Activated CD4-positive, alpha-beta T cell treated with anti-CD3 and anti-CD28 coated beads, Interleukin-2, amount 50 U/mL, for 4 hours (primary cell): ENCODE data around the gene ICE2.

ENCODE experiments used
- DNase-seq, 2 experiments: peaks; one replicate each; pipeline ENCODE4 v3.0.0-alpha.2; 2020

Gene ICE2

DNA sequence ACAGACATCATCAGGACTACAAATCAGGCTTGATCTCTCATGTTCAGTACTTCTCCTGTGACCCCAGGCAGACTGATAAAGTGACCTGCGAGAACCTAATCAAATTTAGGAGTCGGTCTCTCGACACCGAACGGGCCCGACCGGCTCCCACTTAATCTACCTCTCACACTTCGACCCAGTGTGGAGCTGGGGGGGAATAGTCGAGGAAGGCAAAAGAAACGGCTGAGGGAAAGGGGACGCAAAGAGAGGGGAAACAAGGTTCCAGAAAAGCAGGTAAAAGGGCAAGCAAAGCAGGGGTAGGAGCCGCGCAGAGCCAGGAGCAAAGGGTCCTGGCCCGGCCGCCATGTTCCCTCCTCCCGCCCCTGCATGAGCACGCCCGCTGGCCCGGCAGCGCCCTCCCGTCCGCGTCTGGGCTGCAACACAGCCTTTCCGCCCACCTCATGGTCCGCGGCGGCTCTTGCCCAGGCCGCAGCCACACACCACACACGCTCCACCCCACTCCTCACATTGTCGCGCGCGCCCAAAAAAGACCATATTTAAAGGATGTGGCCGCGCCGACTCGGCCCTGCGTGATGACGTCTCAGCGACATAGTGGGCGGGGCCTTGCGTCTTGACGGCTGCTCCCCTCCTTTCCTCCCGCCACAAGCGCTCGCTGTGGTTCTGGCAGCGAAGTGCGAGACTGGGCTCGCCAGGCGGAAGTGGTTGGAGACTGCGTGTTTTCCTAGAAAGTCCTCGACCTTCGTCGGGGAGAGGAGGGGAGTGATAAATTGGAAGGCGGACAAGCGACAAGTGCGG is at the start of gene ICE2:
Gene ICE2, minus strand, starts transcription at position 577 of the 795 bp plus-strand sequence. CDS start 1,165 bp downstream, outside the sequence.
- peak; percentile 95 to 96 for DNase-seq

GRCh38 chr15:60528530-60528929 is 49.6 kb upstream of the ICE2 start:
- no peak for DNase-seq

- no peak for DNase-seq
Observed at GRCh38 chr15:60527456-60527855, 48.5 kb upstream of the ICE2 start.

DNA sequence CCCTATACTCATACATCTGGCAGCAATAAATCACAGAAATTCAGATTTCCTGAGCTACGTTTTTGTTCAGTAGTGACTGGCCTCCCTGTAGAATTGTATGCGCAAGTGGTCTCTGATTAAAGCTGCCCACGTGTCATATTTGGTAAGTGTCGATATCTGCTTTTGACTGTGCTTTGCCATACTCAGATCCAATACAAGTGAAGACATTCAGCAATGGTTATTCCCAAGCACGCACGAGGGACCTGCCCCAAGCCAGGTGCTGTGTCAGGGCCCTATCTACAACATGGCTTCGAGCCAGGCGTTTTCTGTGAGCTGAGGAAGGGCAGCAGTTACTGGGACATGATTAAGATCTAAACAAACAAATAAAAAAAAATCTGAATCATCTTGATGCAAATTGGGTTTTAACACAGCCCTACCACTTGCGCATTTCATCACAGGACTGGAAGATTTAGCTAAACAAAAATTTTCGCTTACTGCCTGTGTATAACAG is 47.2 kb upstream of the ICE2 start:
- DNase-seq, result no peak

DNA sequence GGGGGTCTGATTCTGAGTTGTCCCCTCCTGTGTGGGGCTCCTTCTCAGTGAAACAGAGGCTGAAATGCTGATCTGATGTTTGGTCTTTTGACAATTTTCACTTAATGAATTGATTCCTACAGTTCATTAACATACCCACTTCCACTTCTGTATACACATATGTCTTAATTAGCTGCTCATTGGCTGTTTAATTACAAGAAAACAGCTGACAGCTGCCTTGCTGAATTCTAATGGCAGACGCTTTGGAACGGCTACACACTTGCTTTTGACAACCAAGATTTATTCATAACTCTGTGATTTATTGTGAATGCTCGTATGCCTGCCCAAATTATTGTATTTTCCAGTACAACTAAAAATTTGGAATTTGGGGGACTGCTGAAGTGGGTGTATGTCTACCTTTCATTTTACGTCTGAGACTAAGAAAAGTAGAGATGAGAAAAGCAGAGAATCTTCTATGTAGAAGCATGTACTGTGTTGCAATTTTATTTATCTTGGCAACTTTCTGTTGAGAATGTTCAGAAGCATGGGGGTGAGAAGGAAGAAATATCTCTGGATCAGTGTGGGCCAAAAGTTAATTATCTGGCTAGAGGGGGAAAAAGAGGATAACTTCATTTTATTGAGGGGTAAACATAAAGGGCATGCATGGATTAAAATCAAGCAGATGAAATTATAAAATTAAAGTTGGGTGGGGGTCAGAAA is 46.5 kb upstream of the ICE2 start:
- no peak for DNase-seq

DNA sequence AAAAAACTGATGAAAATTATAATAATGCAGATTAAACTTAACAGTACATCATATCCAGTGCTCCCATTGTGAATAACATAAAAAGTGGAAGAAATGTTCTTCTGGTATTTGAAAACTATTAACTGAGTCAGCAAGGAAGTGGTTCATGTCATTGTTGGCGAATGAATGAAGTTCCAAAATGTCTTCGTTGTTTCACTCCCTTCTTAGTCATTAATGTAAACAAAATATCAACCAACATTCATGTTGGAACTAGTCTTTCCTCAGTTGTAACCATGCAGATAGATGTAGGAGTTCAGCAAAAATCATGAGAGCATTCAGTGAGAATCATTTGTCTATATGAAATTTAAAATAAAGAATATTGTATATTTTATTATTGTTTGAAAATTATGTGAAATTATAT is 44.1 kb upstream of the ICE2 start:
- DNase-seq, result no peak

DNA sequence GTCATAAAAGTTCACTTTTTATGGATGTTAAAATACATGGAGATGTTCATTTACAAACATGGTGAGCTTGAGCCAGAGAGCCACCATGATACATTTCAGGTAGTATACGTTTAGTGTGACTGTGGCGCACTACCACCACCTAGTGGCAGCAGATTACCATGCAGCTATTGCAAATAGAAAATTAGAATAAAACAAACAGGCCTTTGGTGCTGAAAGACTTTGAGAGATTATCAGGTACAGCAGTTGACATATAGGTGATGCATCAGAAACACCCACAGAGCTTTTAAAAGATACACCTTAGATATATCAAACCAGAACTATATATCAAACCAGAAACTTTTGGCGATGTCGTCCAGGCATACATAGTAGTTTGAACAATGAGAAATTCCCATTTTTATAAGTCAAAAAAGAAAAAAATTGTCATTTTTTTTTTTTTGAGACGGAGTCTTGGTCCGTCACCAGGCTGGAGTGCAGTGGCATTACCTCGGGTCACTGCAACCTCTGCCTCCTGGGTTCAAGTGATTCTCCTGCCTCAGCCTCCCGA is 42.0 kb upstream of the ICE2 start:
- DNase-seq, result peak; percentile 80 to 82

- DNase-seq, result no peak
Observed at GRCh38 chr15:60520013-60520824, 41.3 kb upstream of the ICE2 start.

- DNase-seq, result no peak
Observed at GRCh38 chr15:60519218-60519617, 40.3 kb upstream of the ICE2 start.

GRCh38 chr15:60518511-60518910 is 39.6 kb upstream of the ICE2 start:
- no peak for DNase-seq

DNA sequence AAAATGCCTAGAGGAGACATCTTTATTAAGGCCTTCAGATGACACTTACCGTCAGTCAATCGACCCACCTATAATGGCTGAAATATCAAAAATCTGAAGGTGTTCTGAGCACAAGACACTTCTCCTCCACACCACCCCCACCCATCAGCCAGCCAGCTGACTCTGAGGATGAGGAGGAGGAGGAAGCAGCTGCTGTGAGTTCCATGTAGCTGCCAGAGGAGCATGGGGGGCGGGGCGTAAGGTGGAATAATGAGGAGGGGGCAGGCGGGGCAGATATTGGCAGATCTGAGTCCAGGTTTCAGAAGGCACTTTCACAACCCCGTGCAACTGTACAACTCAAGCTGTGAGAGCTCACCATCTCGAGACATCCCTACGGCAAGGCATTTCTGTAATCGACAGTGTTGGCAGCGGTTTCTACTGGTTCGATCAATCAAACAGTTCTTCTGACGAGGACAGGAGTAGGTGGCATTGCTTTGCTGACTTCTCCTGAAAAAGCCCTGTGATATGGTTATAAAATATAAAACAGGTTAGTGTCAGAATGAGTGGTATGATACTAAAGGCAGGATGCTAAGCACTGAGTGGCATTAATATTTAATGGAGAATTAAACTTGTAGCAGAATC is 35.4 kb upstream of the ICE2 start:
- DNase-seq, result no peak

DNA sequence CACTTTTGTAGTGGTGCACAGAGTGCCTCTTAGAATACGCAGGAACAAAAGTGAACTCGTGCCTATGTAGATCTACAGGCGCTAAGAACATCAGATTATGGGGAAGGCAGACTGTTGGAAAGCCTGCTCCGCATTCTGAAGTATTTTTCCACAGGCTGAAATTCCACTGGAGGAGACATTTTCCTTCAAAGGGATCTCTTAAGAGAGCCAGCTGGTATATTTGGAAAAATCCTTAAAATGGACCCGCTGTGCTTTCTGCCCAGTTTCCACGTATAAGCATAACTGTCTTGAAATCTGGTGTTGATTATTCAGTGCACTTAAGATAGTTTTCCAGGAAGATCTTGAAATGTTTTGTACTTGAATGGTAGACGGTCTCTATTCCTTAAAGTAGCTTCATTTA is 34.7 kb upstream of the ICE2 start:
- DNase-seq, result no peak

GRCh38 chr15:60512937-60513336 is 34.0 kb upstream of the ICE2 start:
- DNase-seq, result no peak

- DNase-seq, result no peak
Observed at GRCh38 chr15:60511351-60512031, 32.5 kb upstream of the ICE2 start.

GRCh38 chr15:60510006-60510405 is 31.1 kb upstream of the ICE2 start:
- DNase-seq, result no peak

- DNase-seq, result no peak
Observed at GRCh38 chr15:60509470-60509869, 30.5 kb upstream of the ICE2 start.

- no peak for DNase-seq
Observed at GRCh38 chr15:60508442-60508841, 29.5 kb upstream of the ICE2 start.

DNA sequence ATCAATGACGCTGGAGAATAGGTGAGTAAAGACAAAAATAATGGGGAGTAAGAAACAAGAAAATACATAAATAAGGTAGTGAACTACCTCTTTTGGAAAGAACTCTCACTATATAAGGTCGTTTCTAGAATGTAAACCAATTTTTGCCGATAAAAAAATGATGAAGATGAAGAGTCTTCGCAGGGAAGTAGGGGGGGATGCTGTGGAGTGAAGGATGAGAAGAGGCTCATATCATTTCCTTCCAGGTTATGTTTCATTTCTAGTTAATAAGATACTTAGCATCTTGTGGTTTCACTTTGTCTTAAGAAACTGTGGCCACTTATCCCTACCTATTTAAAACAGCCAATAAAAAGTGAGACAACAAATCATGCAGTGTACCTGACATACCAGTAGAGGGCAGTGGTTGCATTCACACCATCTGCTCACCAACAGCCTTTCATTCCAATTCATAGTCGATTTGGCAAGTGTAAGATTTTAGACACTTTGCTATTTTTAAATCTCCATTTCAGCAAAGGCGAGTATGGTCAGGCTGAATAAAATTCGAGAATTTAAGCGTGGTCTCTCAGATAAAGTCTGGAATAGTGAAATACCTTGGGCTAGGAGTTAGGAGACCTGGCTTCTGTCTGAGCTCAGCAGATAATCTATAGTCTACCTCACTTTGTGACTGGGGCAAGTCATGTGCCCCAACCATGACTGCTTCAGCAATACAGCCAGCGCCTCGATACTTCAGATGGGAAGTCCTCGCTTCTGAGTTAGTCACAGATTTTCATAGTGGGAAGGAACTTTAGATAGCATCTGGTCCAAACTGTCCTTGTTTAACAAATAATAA is 28.9 kb upstream of the ICE2 start:
- peak; percentile 28 to 44 for DNase-seq

DNA sequence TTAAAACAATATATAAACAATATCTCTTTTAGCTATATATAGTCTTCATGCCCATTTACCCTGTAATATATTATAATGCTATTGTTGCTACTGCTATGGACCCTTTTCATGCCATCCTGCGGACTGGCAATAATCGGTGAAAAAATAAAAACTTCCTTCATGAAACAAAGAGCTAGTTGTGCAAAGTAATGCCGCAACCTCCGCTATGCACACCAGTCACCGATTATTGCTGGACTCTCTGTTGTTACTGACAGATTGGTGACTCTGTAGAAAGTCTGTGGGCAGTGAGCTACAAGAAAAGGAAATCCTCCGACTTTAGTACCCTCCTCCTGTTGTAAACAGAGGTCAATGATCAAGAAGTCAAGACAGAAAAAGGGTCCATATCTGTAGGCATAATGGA is 17.9 kb upstream of the ICE2 start:
- no peak for DNase-seq

GRCh38 chr15:60494108-60494507 is 15.2 kb upstream of the ICE2 start:
- no peak for DNase-seq

DNA sequence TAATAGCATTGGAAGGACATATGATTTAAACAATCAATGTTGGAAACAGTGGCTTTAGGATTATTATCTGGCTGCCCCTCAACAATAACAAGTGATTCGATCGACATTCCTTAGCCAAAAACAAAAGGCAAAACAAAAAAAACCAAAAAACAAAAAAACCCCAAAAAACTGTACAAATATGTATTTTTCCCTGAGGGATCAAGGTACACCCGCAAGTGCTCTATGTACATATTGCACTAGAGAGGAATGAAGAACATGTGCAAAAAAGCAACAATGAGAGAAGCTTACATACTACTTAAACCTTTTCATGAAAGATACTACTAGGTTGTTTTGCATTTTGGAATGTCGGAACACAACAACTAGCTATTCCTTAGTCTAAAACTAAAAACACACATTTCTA is 14.2 kb upstream of the ICE2 start:
- DNase-seq, result no peak
